Peyer's patch (tissue), 4 donors: ENCODE data around the gene C12orf56.

Experiments used
- CTCF ChIP-seq, 6 experiments: fragments of 450-650 bp in 4 of 6; fragments of 200-600 bp in 2 of 6; sonication (generic) in 1 of 6; IDR thresholded peaks; one replicate each; pipeline ENCODE4 v1.5.1; 2017 to 2019; ENCODE audit warnings: antibody characterized with exemption in 6 of 6, mild to moderate bottlenecking in 3 of 6, moderate library complexity in 1 of 6
- POLR2A ChIP-seq, 2 donors: fragments of 450-650 bp; IDR thresholded peaks; one replicate each; pipeline ENCODE4 v1.5.1; 2017; ENCODE audit warnings: antibody characterized with exemption in 2 of 2, mild to moderate bottlenecking in 2 of 2, moderate library complexity in 2 of 2

GRCh38 chr12:64232196-64232595 lies 158.4 kb downstream of the C12orf56 start:
- TF ChIP-seq CTCF (IDR thresholded peaks at IDR 0.05) (no peak), POLR2A (IDR thresholded peaks at IDR 0.05) (no peak)
